HCEC 1CT (cell line): ENCODE data around the gene GRIK1.

Experiments used
- DNase-seq: peaks from one replicate; pipeline ENCODE4 v3.0.0-alpha.2; 2017

GRIK1 gene

DNA sequence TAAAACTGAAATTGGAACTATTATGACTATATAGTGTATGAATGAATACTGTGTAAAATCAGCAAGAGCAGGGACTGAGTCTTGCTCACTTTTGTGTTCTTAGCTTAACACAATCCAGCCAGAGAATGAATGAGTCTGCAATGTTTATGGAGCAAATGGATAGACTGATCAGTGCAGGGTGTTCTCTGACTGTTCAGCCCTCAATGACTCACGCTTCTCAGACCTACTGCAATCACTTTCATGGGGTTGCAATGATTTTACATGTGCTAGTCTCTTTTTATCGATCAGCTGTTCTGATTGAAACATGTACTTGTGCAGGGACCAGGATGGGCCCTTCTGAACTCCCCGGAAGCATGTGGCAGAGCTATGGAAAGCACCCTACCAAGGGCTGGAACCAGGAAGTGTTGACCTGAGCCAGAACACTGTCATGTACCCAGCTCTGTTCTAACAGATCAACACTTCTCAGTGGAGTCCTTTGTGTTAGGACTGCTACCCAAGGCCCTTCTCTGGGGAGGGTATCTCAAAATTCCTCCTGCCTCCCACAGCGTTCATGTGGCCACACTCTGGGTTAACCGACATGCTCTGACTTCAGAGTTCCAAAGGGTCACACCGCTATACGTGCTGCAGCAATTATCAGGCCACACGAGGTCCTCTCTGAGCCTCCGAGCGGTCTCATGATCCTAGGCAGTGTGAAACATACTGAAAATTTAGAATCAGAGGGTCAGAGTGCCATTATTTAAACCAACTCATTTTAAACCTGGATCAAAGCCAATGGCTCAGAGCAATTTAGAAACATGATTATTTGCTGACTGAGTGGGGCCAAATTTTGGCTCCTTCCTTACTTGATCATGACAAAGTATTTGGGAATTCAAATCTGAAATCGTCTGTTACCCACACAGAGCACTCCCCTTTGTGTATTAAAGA, 35.2 kb downstream of the GRIK1 start:
- DNase-seq, result peak; percentile 67

DNA sequence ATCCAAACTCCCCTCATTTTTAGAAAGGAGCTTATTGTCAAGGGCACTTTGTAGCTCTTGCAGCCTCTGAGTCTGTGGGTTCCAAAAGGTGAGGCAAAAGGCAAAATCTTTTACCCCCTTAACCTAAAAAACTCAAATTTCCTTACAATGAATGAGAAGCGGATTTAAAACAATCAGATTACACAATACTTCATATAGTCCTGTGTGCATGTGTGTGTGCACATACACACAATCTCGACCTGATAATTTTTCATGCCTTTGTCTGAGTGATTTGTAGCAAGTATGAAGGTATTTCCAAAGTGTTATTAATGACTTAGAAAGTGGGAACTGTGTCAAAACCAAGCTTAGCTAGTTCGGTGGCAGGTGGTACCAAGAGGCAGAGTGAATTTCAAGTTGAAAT, 42.9 kb downstream of the GRIK1 start:
- DNase-seq, result no peak

DNA sequence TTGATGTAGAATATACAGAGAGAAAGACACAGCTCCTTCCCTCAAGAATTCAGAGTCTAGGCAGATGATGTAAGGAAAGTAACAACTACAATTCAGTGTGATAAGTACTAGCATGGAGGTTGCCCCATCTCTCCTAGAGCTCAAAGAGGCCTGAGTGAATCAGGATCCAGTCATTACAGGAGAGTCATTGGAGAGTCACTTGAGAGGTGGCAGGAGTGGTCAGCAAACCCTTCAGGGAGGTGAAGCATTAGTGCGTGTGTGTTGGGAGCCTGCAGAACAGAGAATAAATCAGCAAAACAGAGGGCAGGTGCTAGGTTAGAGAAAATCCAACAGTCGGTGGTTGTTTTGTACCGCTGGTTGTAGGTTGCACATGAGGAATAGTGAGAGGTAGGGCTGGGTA, 46.1 kb downstream of the GRIK1 start:
- peak; percentile 11 for DNase-seq

DNA sequence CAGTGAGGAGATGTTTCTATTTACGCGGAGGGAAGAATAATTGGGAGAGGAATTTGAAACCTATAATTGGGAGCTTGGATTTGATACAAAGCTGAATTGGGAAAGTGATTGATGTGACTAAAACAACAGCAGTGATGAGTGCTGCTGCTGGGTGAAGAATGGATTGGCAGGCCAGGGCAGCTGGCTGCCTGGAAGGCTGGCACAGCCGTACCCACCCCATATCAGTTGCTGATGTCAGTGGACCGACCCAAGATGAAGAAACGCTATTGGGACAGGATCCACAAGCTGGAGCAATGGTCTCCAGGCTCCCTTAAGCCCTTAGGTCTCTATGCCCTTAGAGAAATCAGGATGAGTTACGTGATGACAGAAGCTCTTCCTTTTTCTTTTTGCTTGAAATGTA, 47.4 kb downstream of the GRIK1 start:
- DNase-seq, result no peak

DNA sequence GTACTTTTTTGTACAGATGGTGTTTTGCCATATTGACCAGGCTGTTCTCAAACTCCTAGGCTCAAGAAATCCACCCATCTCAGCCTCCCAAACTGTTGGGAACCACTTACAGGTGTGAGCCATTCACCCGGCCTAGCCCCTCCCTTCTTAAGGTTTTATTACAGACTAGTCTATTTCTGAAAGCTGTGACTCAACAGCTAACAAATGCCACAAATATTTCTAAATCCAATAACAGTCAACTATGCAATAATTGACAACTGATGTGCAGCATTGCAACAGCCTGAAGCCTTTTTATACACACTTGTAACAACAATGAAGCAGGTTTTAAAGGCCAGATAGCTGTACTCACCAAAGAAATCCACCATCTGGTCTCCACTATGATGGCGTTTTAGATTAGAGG, 51.4 kb downstream of the GRIK1 start:
- peak; percentile 10 for DNase-seq

DNA sequence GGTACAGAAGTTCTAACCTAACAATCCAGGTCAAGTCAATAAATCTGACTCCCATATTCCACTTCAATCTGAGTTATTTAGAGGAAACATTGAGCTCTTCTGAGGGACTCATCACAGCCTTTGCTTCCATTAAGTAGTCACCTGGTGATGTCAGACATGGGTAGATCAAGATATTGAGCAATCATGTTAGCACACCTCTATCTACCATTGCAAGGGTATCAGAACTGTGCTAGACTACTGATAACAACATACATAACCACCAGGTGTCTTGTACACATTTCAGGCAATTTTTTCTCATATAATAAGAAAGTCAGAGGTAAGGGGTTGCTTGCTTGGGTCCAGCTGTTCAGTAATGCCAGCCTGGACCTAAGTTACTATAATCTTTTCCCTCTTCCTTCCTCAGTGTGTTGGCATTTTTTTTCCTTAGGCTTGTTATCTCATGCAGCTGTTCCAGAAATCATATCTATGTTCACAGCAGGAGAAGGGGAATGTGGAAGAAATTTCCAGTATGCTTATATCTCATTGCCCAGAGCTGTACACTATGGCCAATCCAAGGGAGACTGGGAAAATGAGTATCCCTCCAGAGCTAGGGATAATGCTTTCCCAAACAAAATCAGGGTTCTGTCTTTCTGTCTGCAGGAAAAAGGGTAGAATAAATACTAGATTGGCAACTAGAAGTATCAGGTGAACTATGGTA, 52.3 kb downstream of the GRIK1 start:
- no peak for DNase-seq

DNA sequence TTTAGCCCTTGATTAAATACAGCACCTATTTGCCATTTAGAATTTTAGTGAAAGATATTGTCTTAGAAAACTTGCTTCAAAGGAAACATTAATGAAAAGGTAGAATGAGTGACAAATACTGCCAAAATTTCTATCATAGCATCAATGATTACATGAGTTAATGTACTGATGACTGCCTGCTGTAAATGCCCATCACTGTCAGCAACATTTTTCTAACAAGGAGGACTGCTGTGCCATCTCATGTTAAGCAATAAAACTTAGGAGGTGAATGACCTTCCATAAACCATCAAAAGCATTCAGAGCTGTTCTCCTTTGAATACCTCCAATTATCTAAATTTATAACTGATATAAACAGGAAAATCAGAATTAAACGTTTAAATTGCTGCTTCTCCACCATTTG, 54.3 kb downstream of the GRIK1 start:
- DNase-seq, result no peak

DNA sequence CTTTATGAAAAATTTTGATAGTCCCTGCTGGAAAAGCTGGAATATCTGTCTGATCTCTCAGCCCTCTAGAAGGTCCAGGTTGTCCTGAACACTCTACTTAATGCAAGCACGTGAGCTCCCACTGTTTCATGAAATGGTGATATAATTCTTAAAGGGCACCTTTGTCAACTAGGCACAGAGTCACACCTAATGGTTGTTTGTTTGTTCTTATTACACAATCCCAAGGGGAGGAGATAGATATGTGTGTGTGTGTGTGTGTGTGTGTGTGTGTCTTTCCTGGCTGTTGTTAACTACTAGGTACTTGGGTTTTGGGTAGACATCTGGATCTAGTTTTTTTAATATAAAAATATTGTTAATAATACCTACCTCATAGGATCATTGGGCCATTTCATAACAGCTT, 63.9 kb downstream of the GRIK1 start:
- DNase-seq, result no peak

DNA sequence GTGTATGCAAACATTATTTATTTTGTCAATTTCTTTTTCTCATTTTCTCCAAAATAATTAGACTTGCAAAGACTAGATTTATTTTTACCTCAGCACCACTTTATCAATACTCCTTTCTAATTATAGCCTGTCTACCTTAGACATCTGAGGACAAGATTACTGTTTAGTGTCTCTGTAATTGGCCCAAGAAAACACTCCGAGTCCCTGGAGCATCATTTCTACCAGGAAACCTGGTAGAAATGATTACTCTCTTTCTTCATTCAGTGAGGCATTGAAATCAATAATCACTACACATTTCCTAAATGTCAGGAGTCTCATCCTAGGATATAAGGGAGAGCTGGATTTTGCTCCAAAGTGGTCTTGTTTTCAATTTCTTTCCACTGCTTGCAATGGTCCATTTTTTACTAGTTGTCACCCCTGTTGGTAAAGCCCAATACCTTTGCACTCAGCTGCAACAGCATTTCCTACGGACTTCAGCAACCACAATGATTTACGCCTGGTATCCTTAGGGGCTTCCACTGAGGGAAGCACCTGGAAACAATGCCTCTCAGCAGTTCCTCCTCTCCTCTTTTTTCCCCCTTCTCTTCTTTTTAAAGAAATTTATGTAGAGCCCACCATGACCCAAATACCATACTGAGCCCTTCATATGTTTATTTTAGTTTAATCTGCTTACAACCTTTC, 64.6 kb downstream of the GRIK1 start:
- no peak for DNase-seq

DNA sequence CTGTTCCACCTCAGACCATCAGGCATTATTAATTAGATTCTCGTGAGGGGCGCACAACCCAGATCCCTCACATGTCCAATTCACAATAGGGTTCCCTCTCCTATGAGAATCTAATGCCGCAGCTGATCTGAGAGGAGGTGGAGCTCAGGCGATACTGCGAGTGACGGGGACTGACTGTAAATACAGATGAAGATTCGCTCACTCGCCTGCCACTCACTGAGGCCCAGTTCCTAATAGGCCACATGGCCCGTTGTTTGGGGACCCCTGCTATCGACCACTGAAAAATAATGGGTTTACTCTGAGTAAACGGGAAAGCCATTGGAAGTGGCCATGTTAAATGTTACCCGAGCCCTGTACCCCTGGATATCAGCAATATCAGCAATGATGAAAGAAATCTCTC, 65.9 kb downstream of the GRIK1 start:
- no peak for DNase-seq

DNA sequence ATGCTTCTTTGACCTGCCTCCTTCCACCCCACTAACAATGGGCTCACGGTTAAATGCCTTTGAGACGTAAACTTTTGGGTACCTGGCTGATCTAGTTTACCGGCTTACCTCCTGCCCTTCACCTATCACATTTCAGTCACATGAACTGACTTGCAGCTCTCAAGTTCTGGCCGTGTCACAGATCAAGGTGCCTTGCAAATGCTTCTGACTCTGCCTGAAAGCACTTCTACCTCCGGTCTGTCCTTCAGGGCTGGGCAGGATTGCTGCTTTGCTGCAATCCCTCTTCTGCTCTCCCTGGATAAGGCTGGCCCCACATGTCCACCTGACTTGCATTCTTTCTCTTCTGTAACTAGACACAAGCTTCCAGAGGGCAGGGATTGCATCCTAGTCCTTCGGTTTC, 69.0 kb downstream of the GRIK1 start:
- no peak for DNase-seq

DNA sequence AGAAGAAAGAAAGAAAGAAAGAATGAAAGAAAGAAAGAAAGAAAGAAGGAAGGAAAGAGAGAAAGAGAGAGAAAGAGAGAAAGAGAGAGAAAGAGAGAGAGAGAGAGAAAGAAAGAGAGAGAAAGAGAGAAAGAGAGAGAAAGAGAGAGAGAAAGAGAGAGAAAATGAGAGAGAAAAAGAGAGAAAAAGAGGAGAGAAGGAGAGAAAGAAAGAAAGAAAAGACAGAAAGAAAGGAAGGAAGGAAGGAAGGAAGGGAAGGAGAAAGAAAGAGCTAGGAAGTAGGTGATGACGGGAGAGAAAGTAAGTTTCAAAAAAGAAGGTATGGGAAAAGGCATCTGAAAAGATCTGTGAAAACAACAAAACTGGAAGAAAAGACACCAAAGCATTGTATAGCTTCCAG, 72.0 kb downstream of the GRIK1 start:
- no peak for DNase-seq

DNA sequence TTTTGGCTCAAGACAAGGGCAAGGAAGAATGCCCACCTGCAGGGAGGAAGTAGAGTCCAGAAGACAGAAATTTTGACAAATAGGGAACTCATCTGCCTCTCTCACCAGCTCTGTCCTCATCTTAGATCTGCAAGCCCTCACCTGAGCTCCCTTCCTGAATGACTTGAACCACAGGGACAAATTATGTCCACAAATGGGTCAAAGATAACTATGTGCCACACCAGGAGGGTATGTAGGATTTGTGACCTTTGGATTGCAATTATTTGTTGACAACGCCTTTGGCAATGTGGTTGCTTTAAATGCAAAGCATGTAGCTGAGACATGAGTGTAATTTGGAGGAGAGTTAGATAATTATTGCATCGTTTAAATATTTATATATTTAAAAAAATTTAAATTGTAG, 79.5 kb downstream of the GRIK1 start:
- no peak for DNase-seq

DNA sequence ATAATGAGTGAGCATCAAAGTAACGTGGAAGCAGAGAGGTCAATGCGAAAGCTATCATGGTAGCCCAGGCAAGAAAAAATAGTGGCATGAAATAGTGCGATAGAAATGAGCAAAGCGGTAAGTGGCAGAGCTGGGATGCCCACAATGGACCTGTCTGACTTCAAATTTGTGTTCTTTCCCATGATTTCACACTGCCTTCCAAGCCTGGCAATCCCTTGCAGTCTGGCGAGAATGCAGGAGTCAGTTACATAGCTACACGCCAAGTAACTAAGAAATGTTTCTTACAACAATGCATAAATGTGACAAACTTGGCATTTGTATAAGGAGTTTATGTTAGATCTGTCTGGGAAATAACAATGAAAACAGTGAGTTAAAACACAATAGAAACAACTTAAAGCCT, 82.6 kb downstream of the GRIK1 start:
- no peak for DNase-seq

DNA sequence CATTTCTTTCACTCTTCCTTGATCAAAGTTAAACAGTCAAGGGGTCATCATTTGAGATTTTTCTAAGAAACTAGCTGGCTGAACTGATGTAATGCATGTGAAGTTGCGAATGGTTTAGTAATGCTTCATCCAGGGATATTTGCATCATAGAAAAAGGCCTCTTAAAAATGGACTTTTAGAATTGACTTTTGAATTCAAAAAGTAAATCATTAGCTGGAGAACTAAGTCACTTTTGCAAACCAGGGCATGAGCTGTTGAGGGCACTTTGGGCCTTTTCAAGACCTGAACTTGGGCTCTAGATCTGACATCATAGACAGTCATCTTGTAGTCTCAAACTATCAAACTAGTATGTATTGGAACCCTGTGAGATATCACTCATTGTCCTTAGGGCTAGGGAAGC, 85.0 kb downstream of the GRIK1 start:
- DNase-seq, result no peak

DNA sequence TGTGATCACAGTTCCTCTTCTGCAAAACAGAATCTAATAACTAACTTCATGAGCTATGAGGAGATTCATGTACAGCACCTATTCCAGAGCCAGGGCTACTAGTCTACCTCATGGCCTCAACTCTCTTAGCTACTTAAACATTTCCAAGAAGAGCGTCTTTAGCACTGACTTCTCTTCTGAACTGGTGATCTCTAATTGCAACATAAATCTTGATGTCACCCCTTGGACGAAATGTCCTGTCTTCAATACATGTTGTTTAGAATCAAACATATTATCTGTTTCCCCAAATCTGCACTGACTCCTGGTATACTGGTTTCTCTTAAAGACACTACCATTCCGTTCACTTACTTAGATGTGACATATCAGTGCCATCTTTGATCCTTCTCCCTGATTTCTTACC, 88.2 kb downstream of the GRIK1 start:
- no peak for DNase-seq

DNA sequence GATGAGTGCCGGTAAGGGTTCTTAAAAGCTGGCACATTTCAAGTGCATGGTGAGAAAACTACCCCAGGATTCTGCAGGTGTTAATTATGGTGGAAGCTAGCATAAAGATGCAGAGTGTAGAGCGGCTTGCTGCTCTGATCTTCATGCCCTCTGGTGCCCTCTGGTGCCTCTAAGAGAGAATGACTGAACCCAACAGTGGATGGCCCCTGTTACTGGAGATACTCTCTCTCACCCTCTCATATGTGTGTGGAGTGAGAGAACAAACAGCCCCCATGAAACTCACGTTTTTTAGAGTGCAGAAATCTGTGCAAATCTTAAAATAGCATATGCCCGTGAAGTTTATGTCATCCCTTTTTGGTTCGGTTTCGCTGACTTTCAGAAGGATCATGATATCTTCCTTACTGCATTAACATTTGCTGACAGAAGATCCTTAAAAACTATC, 90.0 kb downstream of the GRIK1 start:
- DNase-seq, result peak; percentile 42

DNA sequence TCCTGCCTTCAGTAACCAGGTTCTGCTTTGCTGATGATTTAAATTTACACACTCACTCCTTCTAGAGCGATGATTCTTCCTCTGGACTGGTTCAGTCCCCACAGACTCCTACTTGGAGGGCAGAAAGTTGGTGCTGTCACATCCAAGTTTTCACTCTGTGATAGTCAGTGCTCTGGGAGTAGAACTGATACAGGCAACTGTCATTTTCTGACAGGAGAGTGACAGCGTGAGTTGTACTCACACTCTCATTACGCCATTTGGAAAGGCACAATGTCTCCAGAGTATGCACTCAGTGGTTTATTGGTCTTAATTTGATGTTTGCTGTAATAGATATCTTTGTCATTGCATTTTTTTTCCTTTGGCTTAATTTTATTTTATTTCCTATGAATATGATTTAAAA, 96.0 kb downstream of the GRIK1 start:
- no peak for DNase-seq

DNA sequence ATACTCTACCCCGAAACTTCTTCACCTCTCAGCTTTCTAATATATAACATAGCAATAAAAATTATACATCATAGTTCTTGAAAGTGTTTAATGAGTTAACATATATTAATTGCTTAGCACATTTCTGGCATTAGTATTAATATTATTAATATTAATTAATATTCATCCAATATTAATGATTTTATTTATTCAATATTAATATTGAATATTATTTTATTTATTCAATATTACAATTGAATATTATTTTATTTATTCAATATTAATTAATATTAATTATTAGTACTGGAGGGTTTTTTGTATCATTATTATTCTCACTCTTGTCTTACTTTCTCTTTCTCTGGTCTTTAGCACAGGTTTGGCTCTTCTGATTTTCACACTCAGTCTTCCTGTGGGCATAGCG, 105.2 kb downstream of the GRIK1 start:
- no peak for DNase-seq

DNA sequence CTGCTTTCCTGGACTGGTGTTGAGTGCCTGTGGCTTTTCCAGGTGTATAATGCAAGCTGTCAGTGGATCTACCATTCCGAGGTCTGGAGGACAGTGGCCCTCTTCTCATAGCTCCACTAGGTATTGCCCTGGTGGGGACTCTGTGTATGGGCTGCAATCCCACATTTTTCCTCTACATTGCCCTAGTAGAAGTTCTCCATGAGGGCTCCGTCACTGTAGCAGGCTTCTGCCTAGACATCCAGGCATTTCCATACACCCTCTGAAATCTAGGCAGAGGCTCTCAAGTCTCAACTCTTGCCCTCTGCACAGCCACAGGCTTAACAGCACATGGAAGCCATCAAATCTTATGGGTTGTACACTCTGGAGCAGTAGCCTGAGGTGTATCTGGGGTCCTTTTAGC, 107.6 kb downstream of the GRIK1 start:
- DNase-seq, result no peak

DNA sequence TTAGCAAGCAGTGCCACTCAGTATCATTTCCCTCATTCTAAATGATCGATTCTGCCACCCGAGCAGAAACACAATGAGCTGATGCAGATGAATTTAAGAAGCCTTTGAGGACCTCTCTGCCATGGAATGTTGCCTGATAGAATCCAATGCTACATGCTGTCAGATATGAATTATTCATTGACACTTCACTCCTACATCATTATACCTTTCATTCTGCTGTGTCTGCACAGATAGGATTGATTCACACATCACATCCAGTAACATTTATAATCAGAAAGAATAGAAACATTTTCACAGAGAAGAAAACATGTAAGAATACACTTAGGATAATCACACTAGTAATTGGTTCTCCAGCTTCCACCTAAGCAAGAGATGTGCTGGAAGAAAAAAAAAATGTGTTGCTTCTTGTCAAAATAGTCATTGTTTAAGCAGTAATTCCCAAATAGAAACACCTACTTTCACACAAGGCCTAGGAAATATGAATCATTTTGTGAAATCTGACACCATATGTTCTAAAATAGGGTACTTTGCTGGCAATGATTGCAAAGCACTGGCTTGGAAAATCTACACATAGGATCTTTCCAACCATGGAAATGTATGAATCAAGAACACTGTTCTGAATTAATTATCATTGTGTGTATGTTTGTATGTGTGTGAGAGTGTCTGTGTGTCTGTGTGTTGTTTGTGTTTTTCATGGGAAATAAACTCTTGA, 110.1 kb downstream of the GRIK1 start:
- DNase-seq, result peak; percentile 53

DNA sequence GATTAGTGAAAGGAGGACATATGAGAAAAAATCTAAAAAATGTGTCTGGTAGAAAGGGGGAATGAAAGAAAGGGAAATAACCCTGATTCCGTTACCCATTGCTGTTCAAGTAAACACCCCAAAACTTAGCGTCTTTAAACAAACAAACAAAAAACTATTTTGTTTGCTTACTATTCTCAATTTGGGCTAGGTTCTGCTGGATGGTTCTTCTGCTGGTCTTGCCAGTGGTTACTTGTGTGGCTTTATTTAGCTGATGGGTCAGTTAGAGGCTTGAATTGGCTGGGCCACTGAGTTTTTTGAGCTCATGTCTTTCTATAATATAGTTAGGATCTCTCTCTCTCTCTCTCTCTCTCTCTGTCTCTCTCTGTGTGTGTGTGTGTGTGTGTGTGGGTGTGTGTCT, 112.1 kb downstream of the GRIK1 start:
- no peak for DNase-seq

DNA sequence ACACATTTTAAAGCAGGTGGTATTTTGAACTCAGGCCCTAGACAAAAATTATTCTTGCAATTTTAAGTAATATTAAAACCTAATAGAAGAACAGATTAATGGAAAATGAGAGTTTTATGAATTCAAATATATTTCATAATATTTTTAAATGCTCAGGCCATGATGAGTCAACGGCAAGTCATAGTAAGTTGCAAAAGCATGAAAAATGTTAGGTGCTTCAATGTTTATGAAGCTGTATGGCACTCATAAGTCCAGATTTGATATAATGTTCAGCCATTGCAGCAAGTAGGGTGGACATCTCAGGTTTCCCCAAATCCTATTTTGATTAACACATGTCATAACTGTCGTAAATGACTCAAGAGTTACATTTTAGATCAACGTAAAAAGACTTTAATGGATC, 112.6 kb downstream of the GRIK1 start:
- DNase-seq, result peak; percentile 73
